Activated CD4-positive, alpha-beta memory T cell treated with anti-CD3 and anti-CD28 coated beads for 36 hours (primary cell): ENCODE measurements around the gene RND1. TPM values are rescaled to one million over a fixed set of nuclear protein-coding genes. Genes with fewer than 3 reads are reported as not detected.
"Not testable (repeated sequence)": the region's sequence is repeated elsewhere in the genome, so short reads cannot be mapped to it uniquely, and the experiment has no call there.

Experiments used
- CTCF ChIA-PET: fragments of 350-600 bp; sonication (Branson Sonifier 250); formaldehyde crosslinking; loops from one replicate; lab custom pipeline; 2021; ENCODE audit warnings: antibody characterized with exemption, inconsistent platforms; lab: Charles Lee
- POLR2A ChIA-PET: fragments of 350-600 bp; sonication (Branson Sonifier 250); formaldehyde crosslinking; loops from one replicate; lab custom pipeline; 2021; ENCODE audit warnings: antibody characterized with exemption; lab: Charles Lee
- DNase-seq: peaks from one replicate; pipeline ENCODE4 v3.0.0-alpha.2; 2020
- H3K27ac Mint-ChIP-seq: one replicate; pipeline ENCODE4 v1.8.0; 2021; ENCODE audit warnings: mixed read lengths
- H3K27me3 Mint-ChIP-seq: one replicate; pipeline ENCODE4 v1.8.0; 2021; ENCODE audit warnings: mixed read lengths
- H3K36me3 Mint-ChIP-seq: one replicate; pipeline ENCODE4 v1.8.0; 2021; ENCODE audit warnings: mixed read lengths
- H3K4me1 Mint-ChIP-seq: one replicate; pipeline ENCODE4 v1.8.0; 2021; ENCODE audit warnings: low read depth, mixed read lengths
- H3K4me3 Mint-ChIP-seq: one replicate; pipeline ENCODE4 v1.8.0; 2021; ENCODE audit warnings: mild to moderate bottlenecking, mixed read lengths
- H3K9me3 Mint-ChIP-seq: one replicate; pipeline ENCODE4 v1.8.0; 2021; ENCODE audit warnings: mixed read lengths
- intact Hi-C: fragments of 100-400 bp; cut with micrococcal nuclease; formaldehyde crosslinking; loops from one replicate; pipeline ENCODE4 v1.15.1; 2023
- total RNA-seq, 2 experiments: library from RNA; stranded (reverse); gene quantifications; one replicate each; pipeline ENCODE4 v1.2.3, GENCODE V29; 2021

RND1 gene
- total RNA-seq, 2 experiments from 2014 or later, result 2.4 to 3.5 TPM

DNA sequence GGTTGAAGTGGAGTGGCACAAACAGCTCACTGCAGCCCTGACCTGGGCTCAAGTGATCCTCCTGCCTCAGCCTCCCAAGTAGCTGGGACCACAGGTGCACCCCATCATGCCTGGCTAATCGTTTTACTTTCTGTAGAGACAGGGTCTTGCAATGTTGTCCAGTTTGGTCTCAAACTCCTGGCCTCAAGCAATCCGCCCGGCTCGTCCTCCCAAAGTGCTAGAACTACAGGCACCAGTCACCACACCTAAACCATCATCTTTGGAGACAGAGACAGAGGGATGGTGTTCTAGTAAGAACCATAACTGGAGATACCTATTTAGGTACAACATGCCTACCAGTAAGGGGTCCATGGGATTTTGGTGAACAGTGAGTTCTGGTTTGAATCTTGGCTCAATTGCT is 11.2 kb downstream of the RND1 start:
- DNase-seq, result no peak
- no peak overlapping the region for H3K27ac Mint-ChIP-seq

DNA sequence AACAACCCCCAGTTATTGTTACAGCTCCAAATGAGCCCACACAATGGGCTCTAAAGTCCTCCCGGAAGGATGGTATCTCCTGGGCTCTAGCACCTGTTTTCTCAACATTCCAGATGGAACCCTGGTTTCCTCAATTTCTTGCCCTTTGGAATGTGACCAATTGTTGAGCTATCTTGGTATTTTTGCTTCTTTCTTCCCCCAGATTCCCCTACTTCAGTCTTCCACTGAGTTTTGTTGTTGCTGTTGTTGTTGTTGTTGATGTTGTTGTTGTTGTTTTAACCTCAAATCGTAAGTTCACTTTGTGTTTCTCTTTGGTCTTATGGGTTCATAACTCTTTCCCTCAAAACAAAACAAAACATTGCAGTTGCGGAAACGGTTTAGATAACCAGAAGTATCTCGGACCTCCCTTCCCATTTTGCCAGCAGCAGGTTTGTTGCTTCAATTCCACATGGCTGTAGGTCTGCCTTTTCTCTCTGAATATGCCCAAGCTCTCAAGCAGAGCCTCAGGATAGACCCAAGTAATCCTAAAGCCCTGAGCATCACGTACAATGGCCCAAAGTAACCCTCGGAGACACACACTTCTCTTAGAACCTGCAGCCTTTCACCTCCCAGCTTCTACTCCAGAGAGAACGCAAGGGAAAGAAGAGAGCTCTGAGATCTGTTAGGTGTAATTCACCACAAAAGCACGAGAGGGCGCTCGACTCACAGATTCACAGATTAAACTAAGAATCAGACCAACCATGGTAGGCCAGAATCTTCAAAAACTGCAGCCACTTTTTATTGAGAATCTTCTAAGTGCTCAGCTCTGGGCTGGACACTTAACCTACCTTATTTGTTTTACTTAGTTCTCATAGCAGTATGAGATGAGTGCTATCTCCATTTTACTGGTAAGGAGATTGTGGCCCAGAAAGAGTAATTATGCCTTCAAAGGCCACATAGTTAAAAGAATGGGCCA is 12.7 kb downstream of the RND1 start:
- POLR2A ChIA-PET, result interaction anchor here (0.8 to 3.4 kb wide), 9 partner anchors 12 to 279 kb away, joined by 3 to 27 read pairs (median 4); partner anchors contain the start of genes ARF3, CACNB3, RND1 and TUBA1B
- DNase-seq, result peak; percentile 93
- peak overlapping the region; percentile 97 for H3K4me3 Mint-ChIP-seq
- no peaks in the 10 kb centered on the region for H3K9me3 Mint-ChIP-seq
- intact Hi-C loops, result loop anchor here (1.0 to 5.0 kb wide), 12 partner anchors 12 to 336 kb away; partner anchors contain the start of genes CCNT1, KANSL2, PRKAG1 and RND1
- H3K4me1 Mint-ChIP-seq, result peaks cover 28% of the 10 kb centered on the region
- peak overlapping the region; percentile 97 for H3K27ac Mint-ChIP-seq
- CTCF ChIA-PET, result interaction anchor here (0.5 to 9.0 kb wide), 54 partner anchors 9 to 416 kb away, joined by 3 to 204 read pairs (median 6); partner anchors contain the start of genes ARF3, DDN, FKBP11 and PRKAG1
- H3K27me3 Mint-ChIP-seq, result no peaks in the 10 kb centered on the region
- H3K36me3 Mint-ChIP-seq, result peaks cover 12% of the 10 kb centered on the region

More for the DNA sequence above, 11.2 kb downstream of the RND1 start:
- no peak overlapping the region for H3K4me3 Mint-ChIP-seq
- ChIA-PET POLR2A (interaction anchor here (3.4 kb wide), 1 partner anchor 10 kb away, joined by 27 read pairs; the partner anchor contains the start of gene RND1), CTCF (interaction anchor here (3.6 to 9.0 kb wide), 7 partner anchors 10 to 124 kb away, joined by 36 to 204 read pairs (median 68); partner anchors contain the start of genes FKBP11, RND1 and WNT1)
- H3K36me3 Mint-ChIP-seq, result peaks cover 12% of the 10 kb centered on the region
- H3K27me3 Mint-ChIP-seq, result no peaks in the 10 kb centered on the region
- H3K4me1 Mint-ChIP-seq, result peaks cover 24% of the 10 kb centered on the region
- intact Hi-C loops, result loop anchor here (5.0 kb wide), 1 partner anchor 172 kb away; the partner anchor contains the start of gene KANSL2
- H3K9me3 Mint-ChIP-seq, result no peaks in the 10 kb centered on the region

DNA sequence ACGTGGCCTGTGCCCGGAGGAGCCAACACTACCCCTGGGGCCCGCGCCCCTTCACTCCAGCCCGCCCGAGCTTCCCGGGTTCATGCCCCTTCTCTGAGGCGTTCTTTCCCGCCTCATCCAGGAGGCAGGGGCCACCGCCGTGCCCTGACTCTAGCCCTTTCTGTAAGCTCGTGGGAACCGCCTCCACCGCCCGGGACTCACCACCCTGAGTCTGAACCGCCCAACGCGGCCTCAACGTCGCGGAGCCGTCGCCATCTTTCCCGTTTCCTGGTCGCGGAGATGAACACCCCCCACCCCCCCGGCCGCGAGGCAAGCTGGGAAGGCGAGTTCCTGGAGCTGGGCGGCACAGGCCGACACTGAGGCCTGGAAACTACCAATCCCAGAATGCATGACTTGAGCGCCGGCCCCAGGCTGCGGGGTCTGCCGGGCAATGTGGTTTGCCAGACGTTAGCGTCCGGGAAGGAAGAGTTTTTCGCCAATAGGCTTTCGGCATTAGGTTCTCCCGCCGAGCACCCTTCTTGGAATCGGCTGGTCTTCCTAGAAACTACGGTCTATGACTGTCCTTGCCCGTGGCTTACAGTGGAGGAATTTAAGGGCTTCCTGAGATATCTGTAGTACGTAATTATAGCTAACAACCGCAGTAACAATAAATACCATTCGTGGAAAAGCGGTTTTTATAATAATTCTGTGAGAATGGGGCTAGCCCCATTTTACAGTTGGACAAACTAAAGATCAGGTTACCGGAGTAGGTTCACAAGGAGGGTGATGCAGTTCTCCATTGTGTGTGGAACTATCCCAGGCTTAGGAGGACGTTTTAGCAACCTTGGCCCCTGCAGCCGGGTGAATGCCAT is 13.6 kb downstream of the RND1 start, which contains the start of gene DDX23:
Gene DDX23 (minus strand): TSS at position 281 of the 851 bp plus-strand sequence. CDS start 6,381 bp downstream, outside the sequence.
- H3K27ac Mint-ChIP-seq, result peak within 1 kb of the TSS; percentile 97
- H3K4me1 Mint-ChIP-seq, result peaks cover 31% of the 10 kb centered on the region
- H3K27me3 Mint-ChIP-seq, result no peaks in the 10 kb centered on the region
- CTCF ChIA-PET, result interaction anchor here (0.6 to 9.0 kb wide), 41 partner anchors 13 to 278 kb away, joined by 3 to 204 read pairs (median 6); partner anchors contain the start of genes ARF3, DDN, FKBP11 and PRKAG1
- no peaks in the 10 kb centered on the region for H3K9me3 Mint-ChIP-seq
- intact Hi-C loops, result loop anchor here (1.0 to 5.0 kb wide), 8 partner anchors 13 to 337 kb away; partner anchors contain the start of genes KANSL2, PRKAG1, RND1 and TUBA1A
- POLR2A ChIA-PET, result interaction anchor here (0.6 to 3.4 kb wide), 18 partner anchors 13 to 1492 kb away, joined by 3 to 27 read pairs (median 3); partner anchors contain the start of genes ARF3, CACNB3, CCNT1 and RND1
- DNase-seq, result peak; percentile 96
- H3K4me3 Mint-ChIP-seq, result peak within 1 kb of the TSS; percentile 97
- H3K36me3 Mint-ChIP-seq, result peaks cover 13% of the 10 kb centered on the region

DNA sequence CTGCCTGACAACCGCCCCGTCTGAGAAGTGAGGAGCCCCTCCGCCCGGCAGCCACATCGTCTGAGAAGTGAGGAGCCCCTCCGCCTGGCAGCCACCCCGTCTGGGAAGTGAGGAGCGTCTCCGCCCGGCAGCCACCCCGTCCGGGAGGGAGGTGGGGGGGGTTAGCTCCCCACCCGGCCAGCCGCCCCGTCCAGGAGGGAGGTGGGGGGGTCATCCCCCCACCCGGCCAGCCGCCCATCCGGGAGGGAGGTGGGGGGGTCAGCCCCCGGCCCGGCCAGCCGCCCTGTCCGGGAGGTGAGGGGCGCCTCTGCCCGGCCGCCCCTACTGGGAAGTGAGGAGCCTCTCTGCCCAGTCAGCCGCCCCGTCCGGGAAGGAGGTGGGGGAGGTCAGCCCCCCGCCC is 23.6 kb downstream of the RND1 start:
- H3K27me3 Mint-ChIP-seq, CTCF ChIA-PET, intact Hi-C loops, H3K4me1 Mint-ChIP-seq, H3K27ac Mint-ChIP-seq, H3K4me3 Mint-ChIP-seq, DNase-seq, POLR2A ChIA-PET, H3K9me3 Mint-ChIP-seq: not testable (repeated sequence)
- H3K36me3 Mint-ChIP-seq, result peaks cover 34% of the 10 kb centered on the region

DNA sequence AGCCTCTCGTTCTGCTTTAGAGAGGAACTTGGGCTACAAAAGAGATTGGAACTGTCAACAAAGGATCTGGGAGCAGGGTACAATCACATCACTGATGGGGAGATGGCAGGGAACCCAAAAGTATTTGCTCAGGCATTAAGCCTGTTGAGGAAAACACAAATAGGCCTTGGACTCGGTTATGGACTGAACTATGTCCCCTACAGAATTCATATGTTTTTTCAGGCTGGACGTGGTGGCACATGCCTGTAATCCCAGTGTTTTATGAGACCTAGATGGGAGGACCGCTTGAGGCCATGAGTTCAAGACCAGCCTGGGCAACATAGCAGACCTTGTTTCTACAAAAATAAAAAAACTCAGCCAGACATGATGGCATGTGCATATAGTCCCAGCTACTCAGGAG is 27.6 kb downstream of the RND1 start:
- POLR2A ChIA-PET, result no interaction called here
- no peak for DNase-seq
- H3K27ac Mint-ChIP-seq, result no peak overlapping the region
- CTCF ChIA-PET, result no interaction called here
- peaks cover 41% of the 10 kb centered on the region for H3K36me3 Mint-ChIP-seq
- H3K27me3 Mint-ChIP-seq, result no peaks in the 10 kb centered on the region
- H3K4me3 Mint-ChIP-seq, result no peak overlapping the region
- no peaks in the 10 kb centered on the region for H3K9me3 Mint-ChIP-seq
- H3K4me1 Mint-ChIP-seq, result no peaks in the 10 kb centered on the region
- intact Hi-C loops, result no loop called here

DNA sequence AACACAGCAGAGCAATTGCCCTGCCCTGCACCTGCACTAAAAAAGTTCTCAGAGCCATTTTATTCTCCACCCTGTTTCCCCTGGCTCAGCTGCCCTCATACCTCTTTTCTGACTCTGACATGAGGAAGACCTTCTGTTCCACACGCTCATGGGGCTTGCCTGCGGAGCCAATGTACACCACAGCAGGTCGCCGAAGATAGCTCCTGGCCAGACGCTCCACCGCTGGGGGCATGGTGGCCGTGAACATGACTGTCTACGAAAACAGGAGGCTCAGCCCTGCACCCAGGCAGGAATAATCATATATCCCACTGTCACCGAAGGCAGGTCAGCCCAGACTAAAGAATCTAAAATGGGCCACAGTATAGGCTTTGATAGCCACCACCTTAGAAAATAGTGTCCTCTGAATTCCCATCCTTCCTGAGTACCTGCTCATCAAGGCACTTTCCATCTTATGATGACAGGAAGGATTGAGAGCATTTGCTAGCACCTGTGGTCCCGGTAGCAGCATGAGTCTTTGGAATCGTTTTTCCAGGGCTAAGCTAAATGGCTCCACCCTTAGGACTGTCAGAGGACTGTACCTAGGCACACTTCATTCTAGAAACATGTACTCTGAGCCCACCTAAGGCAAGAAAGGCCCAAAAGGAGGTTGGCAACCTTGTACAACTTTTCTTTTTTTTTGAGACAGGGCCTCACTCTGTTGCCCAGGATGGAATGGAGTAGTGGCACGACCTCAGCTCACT is 33.2 kb downstream of the RND1 start:
- no peaks in the 10 kb centered on the region for H3K9me3 Mint-ChIP-seq
- H3K27ac Mint-ChIP-seq, result no peak overlapping the region
- DNase-seq, result no peak
- H3K4me1 Mint-ChIP-seq, result no peaks in the 10 kb centered on the region
- POLR2A ChIA-PET, result interaction anchor here (0.5 kb wide), 1 partner anchor 17 kb away, joined by 4 read pairs; no protein-coding TSS in a partner anchor
- H3K36me3 Mint-ChIP-seq, result peaks cover 55% of the 10 kb centered on the region
- intact Hi-C loops, result no loop called here
- CTCF ChIA-PET, result interaction anchor here (1.1 to 3.5 kb wide), 5 partner anchors 16 to 21 kb away, joined by 3 to 16 read pairs (median 4); partner anchors contain the start of gene DDX23
- H3K4me3 Mint-ChIP-seq, result no peak overlapping the region
- H3K27me3 Mint-ChIP-seq, result no peaks in the 10 kb centered on the region

DNA sequence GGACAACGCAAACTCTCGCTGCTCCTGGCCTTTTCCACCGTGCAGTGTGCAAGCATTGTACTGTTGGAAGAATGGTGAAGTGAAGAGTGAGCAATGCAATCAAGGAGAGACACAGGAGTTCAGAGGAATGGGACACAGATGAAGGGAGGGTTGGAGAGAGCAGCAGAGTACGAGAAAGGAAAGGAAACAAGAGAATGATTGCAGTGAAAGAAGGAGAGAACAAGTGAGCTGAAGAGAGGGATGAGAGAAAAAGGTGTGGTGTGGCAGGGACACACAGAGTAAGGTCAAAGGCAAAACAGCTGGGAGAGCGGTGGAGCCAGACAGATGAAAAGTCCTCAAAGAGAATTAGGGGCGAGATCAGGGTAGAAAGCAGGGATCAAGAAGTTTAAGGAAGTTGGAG is 34.4 kb downstream of the RND1 start:
- H3K36me3 Mint-ChIP-seq, result peaks cover 45% of the 10 kb centered on the region
- H3K9me3 Mint-ChIP-seq, result no peaks in the 10 kb centered on the region
- intact Hi-C loops, result no loop called here
- H3K27ac Mint-ChIP-seq, result no peak overlapping the region
- no peaks in the 10 kb centered on the region for H3K4me1 Mint-ChIP-seq
- ChIA-PET POLR2A (no interaction called here), CTCF (interaction anchor here (0.7 to 1.1 kb wide), 2 partner anchors 22 to 213 kb away, joined by 3 read pairs; no protein-coding TSS in a partner anchor)
- H3K27me3 Mint-ChIP-seq, result no peaks in the 10 kb centered on the region
- no peak overlapping the region for H3K4me3 Mint-ChIP-seq
- no peak for DNase-seq

DNA sequence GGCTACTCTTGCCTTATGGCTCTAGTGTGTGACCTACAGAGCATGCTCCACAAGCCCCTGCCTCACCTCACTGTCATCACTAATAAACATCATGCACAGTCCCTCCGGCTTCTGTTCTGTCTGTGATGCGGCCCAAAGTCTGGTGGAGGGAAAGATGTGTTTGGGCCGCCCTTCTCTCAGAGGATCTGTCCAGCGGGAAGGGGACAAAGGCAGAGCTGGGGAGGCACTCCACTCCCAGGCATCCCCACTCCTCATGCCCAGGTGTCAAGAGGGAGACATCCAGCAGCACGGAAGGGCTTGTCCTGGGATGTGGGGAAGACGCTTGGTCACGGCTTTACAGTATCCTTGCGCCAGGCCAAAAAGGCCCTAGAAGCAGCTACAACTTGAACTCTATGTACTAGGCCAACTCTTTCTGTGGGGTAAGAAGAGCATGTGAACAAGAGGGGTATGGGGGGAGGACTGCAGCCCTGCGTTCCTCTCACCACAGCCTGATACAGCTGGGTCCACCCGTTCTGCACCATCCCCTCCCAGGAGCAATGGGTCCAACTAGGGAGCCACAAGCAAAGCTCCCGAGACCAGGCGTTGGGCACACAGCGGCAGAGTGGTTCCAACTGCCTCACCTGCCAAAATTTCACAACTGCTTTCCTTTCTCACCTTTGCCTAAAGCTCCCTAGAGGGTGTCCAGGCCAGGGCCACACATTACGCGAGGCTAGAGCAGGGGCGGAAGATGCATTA is 36.7 kb downstream of the RND1 start:
- Mint-ChIP-seq H3K4me1 (peaks cover 6% of the 10 kb centered on the region), H3K27me3 (no peaks in the 10 kb centered on the region), H3K4me3 (no peak overlapping the region), H3K36me3 (peaks cover 34% of the 10 kb centered on the region), H3K9me3 (no peaks in the 10 kb centered on the region), H3K27ac (no peak overlapping the region)
- intact Hi-C loops, result no loop called here
- DNase-seq, result no peak
- CTCF ChIA-PET, result interaction anchor here (5.5 kb wide), 1 partner anchor 13 kb away, joined by 34 read pairs; no protein-coding TSS in a partner anchor
- POLR2A ChIA-PET, result no interaction called here

DNA sequence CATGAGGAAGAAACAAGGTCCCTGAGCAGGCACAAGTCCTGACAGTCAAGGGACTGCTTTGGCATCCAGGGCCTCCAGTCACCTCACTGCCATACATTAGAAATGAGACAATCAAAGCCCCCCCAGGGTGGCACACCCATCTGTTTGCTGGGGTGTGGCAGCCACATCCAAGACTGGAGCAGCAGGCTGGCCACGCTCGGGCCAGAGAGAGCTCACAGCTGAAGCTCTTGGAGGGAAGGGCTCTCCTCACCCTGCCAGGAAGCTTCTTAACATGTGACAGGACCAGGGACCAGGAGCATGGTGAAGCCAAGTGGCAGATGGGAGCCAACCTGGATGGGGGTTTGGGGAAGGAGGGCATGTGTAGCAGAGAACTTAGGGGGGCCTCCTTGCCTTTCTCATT is 37.4 kb downstream of the RND1 start:
- ChIA-PET POLR2A (no interaction called here), CTCF (interaction anchor here (1.8 to 5.5 kb wide), 2 partner anchors 13 to 160 kb away, joined by 5 to 34 read pairs; no protein-coding TSS in a partner anchor)
- Mint-ChIP-seq H3K4me3 (no peak overlapping the region), H3K4me1 (peaks cover 10% of the 10 kb centered on the region), H3K27me3 (no peaks in the 10 kb centered on the region), H3K9me3 (no peaks in the 10 kb centered on the region), H3K27ac (no peak overlapping the region), H3K36me3 (peaks cover 30% of the 10 kb centered on the region)
- DNase-seq, result no peak
- intact Hi-C loops, result no loop called here

DNA sequence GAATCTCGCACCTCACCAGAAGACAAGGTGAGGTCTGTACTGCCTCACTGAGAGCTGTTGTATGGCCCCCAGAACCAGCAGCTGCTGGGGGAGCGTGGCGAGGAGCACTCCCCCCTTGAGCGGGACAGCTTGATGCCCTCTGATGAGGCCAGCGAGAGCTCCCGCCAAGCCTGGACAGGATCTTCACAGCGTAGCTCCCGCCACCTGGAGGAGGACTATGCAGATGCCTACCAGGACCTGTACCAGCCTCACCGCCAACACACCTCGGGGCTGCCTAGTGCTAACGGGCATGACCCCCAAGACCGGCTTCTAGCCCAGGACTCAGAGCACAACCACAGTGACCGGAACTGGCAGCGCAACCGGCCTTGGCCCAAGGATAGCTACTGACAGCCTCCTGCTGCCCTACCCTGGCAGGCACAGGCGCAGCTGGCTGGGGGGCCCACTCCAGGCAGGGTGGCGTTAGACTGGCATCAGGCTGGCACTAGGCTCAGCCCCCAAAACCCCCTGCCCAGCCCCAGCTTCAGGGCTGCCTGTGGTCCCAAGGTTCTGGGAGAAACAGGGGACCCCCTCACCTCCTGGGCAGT is 38.1 kb downstream of the RND1 start:
- Mint-ChIP-seq H3K9me3 (no peaks in the 10 kb centered on the region), H3K27ac (no peak overlapping the region), H3K27me3 (no peaks in the 10 kb centered on the region)

More for the DNA sequence above, 38.1 kb downstream of the RND1 start:
- intact Hi-C loops, result no loop called here
- POLR2A ChIA-PET, result no interaction called here
- H3K36me3 Mint-ChIP-seq, result peaks cover 28% of the 10 kb centered on the region
- peaks cover 10% of the 10 kb centered on the region for H3K4me1 Mint-ChIP-seq
- H3K4me3 Mint-ChIP-seq, result no peak overlapping the region
- CTCF ChIA-PET, result interaction anchor here (1.1 to 5.5 kb wide), 3 partner anchors 12 to 160 kb away, joined by 4 to 34 read pairs (median 5); no protein-coding TSS in a partner anchor
- DNase-seq, result no peak
